SK-N-SH treated with all-trans-retinoic acid at 6 μM for 48 hours (cell line): Measurements from ENCODE around the gene NELFCD.
"Not testable (repeated sequence)": the region's sequence is repeated elsewhere in the genome, so short reads cannot be mapped to it uniquely, and the experiment has no call there.

Source experiments
- ATAC-seq: fragments of 200-7000 bp; cut with Tn5 transposase; 3 replicates; pipeline ENCODE4 v1.9.1; 2020; ENCODE audit warnings: mild to moderate bottlenecking, moderate library complexity
- ARNTL ChIP-seq: fragments of 450-650 bp; formaldehyde crosslinking; IDR thresholded peaks from 2 replicates; pipeline ENCODE4 v1.5.0; 2020; ENCODE audit warnings: low read depth, mild to moderate bottlenecking, moderate library complexity, borderline replicate concordance
- CREB5 ChIP-seq: fragments of 250-450 bp; sonication (Bioruptor Pico); IDR thresholded peaks from 2 replicates; pipeline ENCODE4 v1.5.1; 2020; ENCODE audit warnings: low read depth, mild to moderate bottlenecking, moderate library complexity
- CSDC2 ChIP-seq: fragments of 250-450 bp; sonication (Bioruptor Pico); IDR thresholded peaks from 2 replicates; pipeline ENCODE4 v1.5.0; 2020; ENCODE audit warnings: mild to moderate bottlenecking, moderate library complexity
- CSRNP3 ChIP-seq: fragments of 250-450 bp; sonication (Bioruptor Pico); IDR thresholded peaks from 2 replicates; pipeline ENCODE4 v1.5.1; 2021; ENCODE audit warnings: mild to moderate bottlenecking, moderate library complexity
- ESRRG ChIP-seq: fragments of 250-450 bp; sonication (Bioruptor Pico); IDR thresholded peaks from 2 replicates; pipeline ENCODE4 v1.6.1; 2021; ENCODE audit warnings: mild to moderate bottlenecking
- GLIS3 ChIP-seq: fragments of 250-450 bp; sonication (Bioruptor Pico); IDR thresholded peaks from 2 replicates; pipeline ENCODE4 v1.5.0; 2020; ENCODE audit warnings: mild to moderate bottlenecking, moderate library complexity
- ISL1 ChIP-seq: fragments of 250-450 bp; sonication (Bioruptor Pico); IDR thresholded peaks from 2 replicates; pipeline ENCODE4 v2.1.2; 2022; ENCODE audit warnings: mild to moderate bottlenecking, moderate library complexity
- POU6F1 ChIP-seq: fragments of 250-450 bp; sonication (Bioruptor Pico); IDR thresholded peaks from 2 replicates; pipeline ENCODE4 v1.8.0; 2021; ENCODE audit warnings: low read depth, mild to moderate bottlenecking, moderate library complexity, borderline replicate concordance
- PPARA ChIP-seq: fragments of 250-450 bp; sonication (Bioruptor Pico); IDR thresholded peaks from 2 replicates; pipeline ENCODE4 v1.5.0; 2020; ENCODE audit warnings: mild to moderate bottlenecking, borderline replicate concordance
- RARB ChIP-seq: fragments of 250-450 bp; sonication (Bioruptor Pico); IDR thresholded peaks from 2 replicates; pipeline ENCODE4 v1.8.0; 2021; ENCODE audit warnings: mild to moderate bottlenecking, moderate library complexity
- SNAI2 ChIP-seq: fragments of 250-450 bp; sonication (Bioruptor Pico); IDR thresholded peaks from 2 replicates; pipeline ENCODE4 v1.5.0; 2020; ENCODE audit warnings: mild to moderate bottlenecking, moderate library complexity
- TCF4 ChIP-seq: fragments of 250-450 bp; sonication (Bioruptor Pico); IDR thresholded peaks from 2 replicates; pipeline ENCODE4 v1.8.0; 2021; ENCODE audit warnings: mild to moderate bottlenecking, moderate library complexity, borderline replicate concordance
- TOX ChIP-seq: fragments of 250-450 bp; sonication (Bioruptor Pico); IDR thresholded peaks from 2 replicates; pipeline ENCODE4 v1.8.0; 2021; ENCODE audit warnings: mild to moderate bottlenecking, moderate library complexity, borderline replicate concordance
- TSHZ2 ChIP-seq: fragments of 250-450 bp; sonication (Bioruptor Pico); IDR thresholded peaks from 2 replicates; pipeline ENCODE4 v1.5.0; 2020; ENCODE audit warnings: mild to moderate bottlenecking, moderate library complexity
- ZFP3 ChIP-seq: fragments of 250-450 bp; sonication (Bioruptor Pico); IDR thresholded peaks from 2 replicates; pipeline ENCODE4 v1.5.0; 2020; ENCODE audit warnings: mild to moderate bottlenecking, moderate library complexity
- ZFP30 ChIP-seq: fragments of 450-650 bp; formaldehyde crosslinking; IDR thresholded peaks from 2 replicates; pipeline ENCODE4 v1.5.0; 2022; ENCODE audit warnings: mild to moderate bottlenecking, moderate library complexity
- ZNF565 ChIP-seq: fragments of 450-650 bp; formaldehyde crosslinking; conservative IDR thresholded peaks from 2 replicates; pipeline ENCODE4 v1.5.0; 2020; ENCODE audit warnings: low read depth, mild to moderate bottlenecking, moderate library complexity
- ZNF70 ChIP-seq: fragments of 450-650 bp; formaldehyde crosslinking; IDR thresholded peaks from 2 replicates; pipeline ENCODE4 v1.5.0; 2020; ENCODE audit warnings: mild to moderate bottlenecking, moderate library complexity
- ZNF8 ChIP-seq: fragments of 450-650 bp; formaldehyde crosslinking; IDR thresholded peaks from 2 replicates; pipeline ENCODE4 v1.5.0; 2020; ENCODE audit warnings: mild to moderate bottlenecking, moderate library complexity

NELFCD gene

GRCh38 chr20:58944610-58945009 lies 36.4 kb upstream of the NELFCD start:
- no peak for TF ChIP-seq ZNF70 (CRISPR knock-in tag)
- no peak for TF ChIP-seq TSHZ2

GRCh38 chr20:58945965-58946631 lies 35.0 kb upstream of the NELFCD start:
- no peak for ATAC-seq
- TF ChIP-seq TCF4 (CRISPR knock-in tag) (no peak), TSHZ2 (no peak), ZFP3 (CRISPR knock-in tag) (no peak), POU6F1 (no peak), ZFP30 (no peak), PPARA (CRISPR knock-in tag) (no peak), CSDC2 (CRISPR knock-in tag) (no peak), CREB5 (CRISPR knock-in tag) (no peak), CSRNP3 (CRISPR knock-in tag) (no peak), SNAI2 (CRISPR knock-in tag) (no peak), ZNF70 (CRISPR knock-in tag) (no peak), ZNF565 (CRISPR knock-in tag) (no peak), RARB (CRISPR knock-in tag) (no peak), ARNTL (no peak), ZNF8 (CRISPR knock-in tag) (no peak), ISL1 (no peak)

More at GRCh38 chr20:58944610-58945009, 36.4 kb upstream of the NELFCD start:
- ATAC-seq = no peak

GRCh38 chr20:58947797-58948388 lies 33.2 kb upstream of the NELFCD start:
- ATAC-seq = not testable (repeated sequence)

GRCh38 chr20:58950603-58951002 lies 30.5 kb upstream of the NELFCD start:
- ATAC-seq = no peak
- TF ChIP-seq ZFP3 (CRISPR knock-in tag) = no peak
- TF ChIP-seq CSDC2 (CRISPR knock-in tag) = no peak
- TF ChIP-seq ESRRG (CRISPR knock-in tag) = no peak
- TF ChIP-seq ZNF565 (CRISPR knock-in tag) = no peak
- TF ChIP-seq CSRNP3 (CRISPR knock-in tag) = no peak
- TF ChIP-seq ZFP30 = no peak
- TF ChIP-seq GLIS3 = no peak
- TF ChIP-seq TOX = no peak
- no peak for TF ChIP-seq ARNTL
- TF ChIP-seq TSHZ2 = no peak
